Large intestine (tissue), 3 donors: ENCODE data around the gene EDAR. TPM values are rescaled to one million over a fixed set of nuclear protein-coding genes. Genes with fewer than 3 reads are reported as not detected.

Experiments
- DNase-seq, 2 donors: peaks; one replicate each; pipeline versions ENCODE4 v3.0.0 to v3.0.0-alpha.2; 2013
- H3K27ac ChIP-seq: one replicate; pipeline ENCODE4 v1.5.1; 2013; ENCODE audit warnings: low read length
- H3K27me3 ChIP-seq: 2 replicates; pipeline ENCODE4 v1.6.1; 2013; ENCODE audit warnings: low read length; ENCODE audit not compliant: control insufficient read depth, insufficient read depth
- H3K36me3 ChIP-seq: 2 replicates; pipeline ENCODE4 v1.6.1; 2013; ENCODE audit warnings: low read length; ENCODE audit not compliant: control insufficient read depth, insufficient read depth
- H3K4me1 ChIP-seq: one replicate; pipeline ENCODE4 v1.6.1; 2013; ENCODE audit warnings: low read length; ENCODE audit not compliant: control insufficient read depth, insufficient read depth
- H3K4me3 ChIP-seq: one replicate; pipeline ENCODE4 v1.5.1; 2013; ENCODE audit warnings: low read length
- H3K9me3 ChIP-seq: one replicate; pipeline ENCODE4 v1.6.1; 2013; ENCODE audit warnings: mild to moderate bottlenecking, low read depth, low read length, moderate library complexity; ENCODE audit not compliant: control insufficient read depth
- WGBS: methylation state at CpG from one replicate; pipeline ENCODE4 v1.1.5; 2013; ENCODE audit warnings: low lambda C conversion rate; ENCODE audit not compliant: insufficient coverage; 5-methylcytosine and 5-hydroxymethylcytosine counted together
- polyA plus RNA-seq: library from polyadenylated mRNA; unstranded; fragments of 120-200 nt; gene quantifications from one replicate; pipeline ENCODE4 v1.2.1, GENCODE V29; 2013

Gene EDAR
- polyA plus RNA-seq, 1 donor = 2.0 TPM

GRCh38 chr2:109005686-109006204 is 16.7 kb upstream of the EDAR start:
- H3K27ac ChIP-seq = no peak overlapping the region
- H3K27me3 ChIP-seq = peaks cover 3% of the 10 kb centered on the region
- DNase-seq = no peak
- 100% methylated on average over 2 of the region's 20 CpGs for WGBS
- no peak overlapping the region for H3K4me3 ChIP-seq
- H3K9me3 ChIP-seq = no peaks in the 10 kb centered on the region
- peaks cover 7% of the 10 kb centered on the region for H3K4me1 ChIP-seq
- no peaks in the 10 kb centered on the region for H3K36me3 ChIP-seq

DNA sequence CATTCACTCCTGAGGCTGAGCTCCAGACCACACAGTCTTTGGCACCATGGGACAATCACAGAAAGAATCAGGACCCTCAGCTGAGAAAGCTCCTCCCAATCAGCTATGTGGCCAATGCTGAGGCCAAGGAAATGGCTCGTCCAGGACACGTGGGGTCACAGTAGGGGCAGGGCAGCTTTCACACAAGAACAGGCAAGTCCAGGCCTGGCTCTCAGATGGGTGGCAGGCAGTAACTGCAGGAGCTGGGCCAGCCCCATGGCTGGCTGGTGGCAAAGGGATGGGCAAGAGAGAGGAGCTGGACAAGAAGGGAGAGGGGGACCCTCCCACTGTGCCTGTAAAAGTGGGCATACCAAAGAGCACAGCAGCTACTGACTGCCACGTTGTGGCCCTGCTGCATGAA is 12.2 kb upstream of the EDAR start:
- DNase-seq = no peak
- H3K36me3 ChIP-seq = no peaks in the 10 kb centered on the region
- WGBS = 100% methylated on average over 1 of the region's 3 CpGs

GRCh38 chr2:109000738-109001137 is 11.7 kb upstream of the EDAR start:
- Histone ChIP-seq H3K4me1 (peaks cover 13% of the 10 kb centered on the region), H3K9me3 (no peaks in the 10 kb centered on the region), H3K4me3 (no peak overlapping the region), H3K36me3 (no peaks in the 10 kb centered on the region), H3K27ac (peak overlapping the region; percentile 79), H3K27me3 (no peaks in the 10 kb centered on the region)
- 40% methylated on average over 1 of the region's 4 CpGs for WGBS
- DNase-seq = peak; percentile 92 to 95

More for the DNA sequence above, 12.2 kb upstream of the EDAR start:
- Histone ChIP-seq H3K27ac (peak overlapping the region; percentile 73), H3K4me1 (peaks cover 13% of the 10 kb centered on the region), H3K9me3 (no peaks in the 10 kb centered on the region), H3K4me3 (no peak overlapping the region), H3K27me3 (no peaks in the 10 kb centered on the region)

GRCh38 chr2:108998911-108999310 is 9.9 kb upstream of the EDAR start:
- no peak for DNase-seq
- WGBS = 67% methylated on average over 1 of the region's 3 CpGs
- Histone ChIP-seq H3K36me3 (no peaks in the 10 kb centered on the region), H3K4me3 (no peak overlapping the region), H3K27ac (no peak overlapping the region), H3K27me3 (no peaks in the 10 kb centered on the region), H3K4me1 (peaks cover 19% of the 10 kb centered on the region), H3K9me3 (no peaks in the 10 kb centered on the region)

DNA sequence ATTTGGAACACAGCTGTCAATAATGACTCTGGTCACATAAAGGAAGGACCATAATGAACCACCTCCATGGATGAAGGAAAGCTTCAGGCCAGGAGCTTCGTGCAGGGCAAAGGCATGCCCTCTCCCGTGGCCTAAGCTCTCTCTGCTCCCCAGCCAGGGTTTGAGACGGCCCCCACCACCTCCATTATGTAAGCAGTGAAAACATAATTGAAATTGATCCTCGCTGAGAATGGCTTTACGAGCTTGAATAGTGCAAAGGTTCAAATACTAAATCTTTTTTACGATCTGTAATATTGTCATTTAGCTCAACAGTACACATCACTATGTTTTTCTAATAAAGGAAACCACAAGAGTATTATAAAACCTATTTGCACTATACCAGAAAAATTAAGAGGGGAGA is 5.2 kb upstream of the EDAR start:
- peaks cover 18% of the 10 kb centered on the region for H3K4me1 ChIP-seq
- no peak for DNase-seq
- H3K27me3 ChIP-seq = no peaks in the 10 kb centered on the region
- WGBS = 10% methylated on average over 2 of the region's 6 CpGs
- H3K27ac ChIP-seq = peak overlapping the region; percentile 53
- H3K9me3 ChIP-seq = no peaks in the 10 kb centered on the region
- H3K36me3 ChIP-seq = no peaks in the 10 kb centered on the region
- no peak overlapping the region for H3K4me3 ChIP-seq

- Histone ChIP-seq H3K9me3 (no peaks in the 10 kb centered on the region), H3K4me3 (no peak overlapping the region), H3K27ac (peak overlapping the region; percentile 67), H3K4me1 (peaks cover 23% of the 10 kb centered on the region), H3K36me3 (no peaks in the 10 kb centered on the region), H3K27me3 (peaks cover 7% of the 10 kb centered on the region)
- peak; percentile 66 to 77 for DNase-seq
- WGBS = no CpG with 5 or more reads among the region's 8 CpGs
Measured at GRCh38 chr2:108993095-108993937, 4.3 kb upstream of the EDAR start.

DNA sequence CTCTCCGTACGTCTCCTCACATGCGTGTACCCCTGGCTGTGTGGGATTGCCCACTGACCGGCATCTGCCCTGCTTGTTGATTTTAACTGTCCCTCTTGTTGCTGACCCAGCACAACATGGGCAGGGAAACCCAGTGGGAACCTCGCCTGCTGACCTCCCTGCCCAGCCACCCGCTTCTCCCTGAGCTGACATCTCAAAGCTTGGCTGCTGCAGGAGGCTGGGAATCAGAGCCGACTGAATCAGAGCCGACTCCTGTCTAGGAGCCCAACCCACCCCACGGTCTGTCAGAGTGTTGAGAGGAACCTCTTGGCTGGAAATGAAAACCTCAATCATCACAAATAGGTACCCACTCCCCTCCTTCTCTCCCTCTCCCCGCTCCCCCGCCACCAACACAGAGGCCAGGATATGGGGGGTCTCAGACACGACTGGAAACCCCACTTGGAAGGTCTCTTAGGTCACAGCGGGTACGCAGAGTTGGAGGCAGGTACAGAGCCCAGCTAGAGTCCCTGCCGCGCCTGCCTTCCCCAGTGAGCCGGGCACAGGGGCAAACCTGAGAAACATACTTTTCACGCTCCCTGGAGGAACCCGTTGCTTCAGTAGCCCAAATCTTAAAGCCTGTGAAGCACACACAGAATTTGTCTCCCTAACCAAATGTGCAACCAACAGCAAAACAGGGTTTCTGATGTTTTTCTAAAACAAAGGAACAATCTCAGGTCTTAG is 784 bp downstream of the EDAR start:
- Histone ChIP-seq H3K9me3 (no peaks in the 10 kb centered on the region), H3K27ac (no peak overlapping the region), H3K27me3 (peaks cover 36% of the 10 kb centered on the region), H3K4me3 (peak overlapping the region; percentile 25), H3K4me1 (peaks cover 10% of the 10 kb centered on the region), H3K36me3 (no peaks in the 10 kb centered on the region)
- DNase-seq = no peak
- WGBS = no CpG with 5 or more reads among the region's 19 CpGs

- no peaks in the 10 kb centered on the region for H3K9me3 ChIP-seq
- WGBS = 100% methylated on average over 1 of the region's 7 CpGs
- H3K4me1 ChIP-seq = peaks cover 6% of the 10 kb centered on the region
- H3K36me3 ChIP-seq = no peaks in the 10 kb centered on the region
- no peak overlapping the region for H3K27ac ChIP-seq
- DNase-seq = no peak
- peaks cover 43% of the 10 kb centered on the region for H3K27me3 ChIP-seq
- no peak overlapping the region for H3K4me3 ChIP-seq
Measured at GRCh38 chr2:108986916-108987510, 2.0 kb downstream of the EDAR start.

- WGBS = 60% methylated on average over 1 of the region's 13 CpGs
- H3K4me3 ChIP-seq = no peak overlapping the region
- H3K36me3 ChIP-seq = no peaks in the 10 kb centered on the region
- H3K27me3 ChIP-seq = peaks cover 51% of the 10 kb centered on the region
- no peak overlapping the region for H3K27ac ChIP-seq
- DNase-seq = no peak
- no peaks in the 10 kb centered on the region for H3K9me3 ChIP-seq
- H3K4me1 ChIP-seq = peaks cover 10% of the 10 kb centered on the region
Measured at GRCh38 chr2:108983610-108984009, 5.4 kb downstream of the EDAR start.

DNA sequence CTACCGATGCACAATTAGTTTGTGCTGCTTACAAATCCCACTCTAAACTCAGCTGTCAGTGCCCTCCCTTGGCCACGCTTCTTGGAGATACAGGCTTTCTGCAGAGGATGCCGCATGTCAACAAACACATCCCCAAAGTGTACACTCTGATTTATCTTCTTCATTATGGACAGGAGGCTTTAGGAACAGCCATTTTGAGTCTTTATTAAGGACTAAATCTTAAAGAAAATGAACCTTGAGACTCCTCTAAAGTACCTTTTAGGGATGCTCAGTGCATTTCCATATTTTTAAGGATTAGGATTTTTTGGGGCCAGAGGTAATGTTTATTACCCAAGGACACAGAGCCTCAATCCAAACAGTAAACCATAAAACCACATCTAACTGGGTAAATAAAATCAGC is 6.0 kb downstream of the EDAR start:
- H3K4me3 ChIP-seq = no peak overlapping the region
- H3K4me1 ChIP-seq = peaks cover 10% of the 10 kb centered on the region
- H3K9me3 ChIP-seq = no peaks in the 10 kb centered on the region
- DNase-seq = no peak
- no peaks in the 10 kb centered on the region for H3K36me3 ChIP-seq
- WGBS = no CpG with 5 or more reads among the region's 3 CpGs
- H3K27ac ChIP-seq = no peak overlapping the region
- H3K27me3 ChIP-seq = peaks cover 45% of the 10 kb centered on the region
